ENCODE data around the gene SAP25. TPM values are rescaled to one million over a fixed set of nuclear protein-coding genes. Genes with fewer than 3 reads are reported as not detected.

SAP25 gene
- total and polyA plus RNA-seq, 2 of the 4 experiments (the other 2 are of a cell fraction), result 1.8 TPM; not detected in 1

- POLR2A ChIA-PET (ENCODE audit: unreplicated experiment), result no interaction called here
- Histone ChIP-seq H2BK20ac (ENCODE audit: low read depth, low read length) (no peak overlapping the region), H3K9me1 (ENCODE audit: insufficient read depth, low read length) (peaks cover 5% of the 10 kb centered on the region), H3K9ac (ENCODE audit: low read depth, low read length) (no peak overlapping the region), H3K4me2 (ENCODE audit: low read depth, low read length) (no peak overlapping the region), H2AK5ac (ENCODE audit: low read depth, low read length) (no peak overlapping the region), H3K9me3 (ENCODE audit: control insufficient read depth, insufficient read depth, low read length) (no peaks in the 10 kb centered on the region), H3K56ac (ENCODE audit: extremely low read depth, insufficient read depth, low read length) (no peak overlapping the region), H3K4ac (ENCODE audit: low read depth, low read length) (no peak overlapping the region), H3K79me1 (ENCODE audit: low read depth in 1 of 2, low read length in 2 of 2) (peaks cover 11 to 35% of the 10 kb centered on the region in 2 experiments), H4K5ac (ENCODE audit: low read depth, low read length) (no peak overlapping the region), H3K18ac (ENCODE audit: low read depth, low read length) (no peak overlapping the region), H2AK9ac (replicated peaks; ENCODE audit: low read depth, low read length, poor library complexity) (no peak overlapping the region), H3K23ac (ENCODE audit: low read depth, low read length) (no peak overlapping the region), H2BK5ac (ENCODE audit: low read depth, low read length, poor library complexity, severe bottlenecking) (no peak overlapping the region), H3K4me3 (ENCODE audit: insufficient read depth, low read depth, low read length) (no peak overlapping the region), H3K27ac (ENCODE audit: insufficient read depth, low read length) (no peak overlapping the region), H4K8ac (ENCODE audit: low read depth in 2 of 2, low read length in 2 of 2) (no peak overlapping the region), H2AFZ (replicated peaks; ENCODE audit: low read length, poor library complexity) (no peak overlapping the region), H3K36me3 (ENCODE audit: control insufficient read depth, insufficient read depth, low read length) (peaks cover 72% of the 10 kb centered on the region), H4K20me1 (ENCODE audit: insufficient read depth, low read length) (peaks cover 13% of the 10 kb centered on the region; the same call in 1 of the 2 replicates), H4K91ac (ENCODE audit: insufficient read depth, low read depth, low read length) (no peak overlapping the region), H2BK15ac (ENCODE audit: low read depth, low read length) (no peak overlapping the region), H2BK120ac (ENCODE audit: low read depth, low read length) (no peak overlapping the region), H3K4me1 (ENCODE audit: control insufficient read depth, insufficient read depth, low read length) (no peaks in the 10 kb centered on the region), H3K27me3 (ENCODE audit: control insufficient read depth, insufficient read depth, low read length) (no peaks in the 10 kb centered on the region), H3K14ac (replicated peaks; ENCODE audit: low read depth, low read length) (no peak overlapping the region)
- WGBS, 2 experiments (ENCODE audit: extremely low coverage in 2 of 2, insufficient read length in 1 of 2), result 80% methylated on average over 2 of the region's 24 CpGs; no CpG with 5 or more reads in 1 of the 2 experiments
- in situ Hi-C loops (cut with MboI; ENCODE audit: low sequenced_read_pairs) (loop anchor here (25.0 kb wide), 1 partner anchor 285 kb away; the partner anchor contains the start of genes SLC12A9 and TRIP6), intact Hi-C loops (cut with micrococcal nuclease) (no loop called here), dilution Hi-C loops (cut with HindIII; ENCODE audit: low sequenced_read_pairs, unreplicated experiment) (no loop called here)
- TF ChIP-seq RAD21 (IDR thresholded peaks at IDR 0.05; ENCODE audit: low read length) (no peak), MXI1 (IDR thresholded peaks at IDR 0.05; ENCODE audit: borderline replicate concordance, low read depth, low read length) (no peak), MAFK (IDR thresholded peaks at IDR 0.05; ENCODE audit: low read depth, low read length) (no peak), SMC3 (IDR thresholded peaks at IDR 0.05; ENCODE audit: low read depth, low read length) (no peak), USF2 (IDR thresholded peaks at IDR 0.05; ENCODE audit: low read depth, low read length) (no peak), FOS (IDR thresholded peaks at IDR 0.05; ENCODE audit: low read depth, low read length) (no peak), RCOR1 (IDR thresholded peaks at IDR 0.05; ENCODE audit: insufficient replicate concordance, low read length) (no peak), NFE2L2 (IDR thresholded peaks at IDR 0.05; ENCODE audit: low read depth, low read length) (no peak), POLR2A (IDR thresholded peaks at IDR 0.05; ENCODE audit: low read depth, low read length) (no peak), RFX5 (IDR thresholded peaks at IDR 0.05; ENCODE audit: low read depth, low read length) (no peak), MAZ (IDR thresholded peaks at IDR 0.05; ENCODE audit: borderline replicate concordance, low read depth, low read length) (no peak), CTCF (conservative IDR thresholded peaks at IDR 0.05; ENCODE audit: low read depth, low read length) (no peak), BHLHE40 (IDR thresholded peaks at IDR 0.05; ENCODE audit: low read depth, low read length) (no peak), ELK1 (IDR thresholded peaks at IDR 0.05; ENCODE audit: borderline replicate concordance, low read depth, low read length) (no peak), CHD1 (IDR thresholded peaks at IDR 0.05; ENCODE audit: low read depth, low read length) (no peak), CEBPB (IDR thresholded peaks at IDR 0.05; ENCODE audit: low read depth, low read length) (no peak)
- DNase-seq (no peak), ATAC-seq (ENCODE audit: low read depth) (no peak)
- CTCF ChIA-PET, result no interaction called here
- BruUV-seq (replicated peaks), result no TSS peak
Measured at GRCh38 chr7:100577103-100577502, 3.4 kb upstream of the SAP25 start.
